Breast epithelium (tissue), 3 donors: Measurements from ENCODE around the gene OLFML2A.

ENCODE experiments used
- POLR2AphosphoS5 ChIP-seq, 3 donors: sonication (generic); formaldehyde crosslinking; IDR thresholded peaks; one replicate each; pipeline ENCODE4 v1.6.1; 2017; ENCODE audit warnings: antibody characterized with exemption in 3 of 3
- TF ChIP-seq, protein P1 (sequence below), 3 donors: fragments of 450-650 bp; IDR thresholded peaks; one replicate each; pipeline ENCODE4 v1.5.1; 2016 to 2017; ENCODE audit warnings: antibody characterized with exemption in 3 of 3, mild to moderate bottlenecking in 3 of 3, moderate library complexity in 3 of 3

DNA sequence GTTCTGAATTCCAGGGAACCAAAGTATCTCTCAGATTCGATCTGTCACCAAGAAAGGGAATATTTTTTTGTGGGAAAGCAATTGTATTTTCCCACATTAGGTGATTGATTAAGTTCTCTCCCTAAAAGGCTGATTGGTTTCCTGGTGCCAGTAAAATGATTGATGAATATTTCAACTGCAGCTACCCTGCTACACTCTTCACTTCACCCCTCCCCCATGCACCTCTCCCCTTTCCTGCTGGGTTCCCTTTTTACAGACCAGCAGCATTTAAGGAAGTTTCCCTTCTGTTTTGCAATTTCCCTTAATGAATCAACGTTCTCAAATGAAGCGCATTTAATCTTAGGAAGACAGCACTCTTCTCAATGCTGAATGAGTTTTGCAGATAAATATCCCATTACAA, 18.9 kb upstream of the OLFML2A start:
- TF ChIP-seq, protein P1, sequence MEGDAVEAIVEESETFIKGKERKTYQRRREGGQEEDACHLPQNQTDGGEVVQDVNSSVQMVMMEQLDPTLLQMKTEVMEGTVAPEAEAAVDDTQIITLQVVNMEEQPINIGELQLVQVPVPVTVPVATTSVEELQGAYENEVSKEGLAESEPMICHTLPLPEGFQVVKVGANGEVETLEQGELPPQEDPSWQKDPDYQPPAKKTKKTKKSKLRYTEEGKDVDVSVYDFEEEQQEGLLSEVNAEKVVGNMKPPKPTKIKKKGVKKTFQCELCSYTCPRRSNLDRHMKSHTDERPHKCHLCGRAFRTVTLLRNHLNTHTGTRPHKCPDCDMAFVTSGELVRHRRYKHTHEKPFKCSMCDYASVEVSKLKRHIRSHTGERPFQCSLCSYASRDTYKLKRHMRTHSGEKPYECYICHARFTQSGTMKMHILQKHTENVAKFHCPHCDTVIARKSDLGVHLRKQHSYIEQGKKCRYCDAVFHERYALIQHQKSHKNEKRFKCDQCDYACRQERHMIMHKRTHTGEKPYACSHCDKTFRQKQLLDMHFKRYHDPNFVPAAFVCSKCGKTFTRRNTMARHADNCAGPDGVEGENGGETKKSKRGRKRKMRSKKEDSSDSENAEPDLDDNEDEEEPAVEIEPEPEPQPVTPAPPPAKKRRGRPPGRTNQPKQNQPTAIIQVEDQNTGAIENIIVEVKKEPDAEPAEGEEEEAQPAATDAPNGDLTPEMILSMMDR (IDR thresholded peaks at IDR 0.05) = no peak
- TF ChIP-seq POLR2AphosphoS5 (IDR thresholded peaks at IDR 0.05) = no peak
